HEK293T (cell line): Measurements from ENCODE around the gene USP1.

ENCODE experiments used
- CTBP1 ChIP-seq: fragments of 450-650 bp; IDR thresholded peaks from 2 replicates; pipeline ENCODE4 v1.6.1; 2016; ENCODE audit warnings: borderline replicate concordance
- ELF4 ChIP-seq: fragments of 450-650 bp; IDR thresholded peaks from 2 replicates; pipeline ENCODE4 v1.6.1; 2017; ENCODE audit warnings: antibody characterized with exemption
- FOXM1 ChIP-seq: fragments of 450-650 bp; IDR thresholded peaks from 2 replicates; pipeline ENCODE4 v1.6.1; 2017; ENCODE audit warnings: mild to moderate bottlenecking, borderline replicate concordance
- HDGF ChIP-seq: fragments of 450-650 bp; IDR thresholded peaks from 2 replicates; pipeline ENCODE4 v1.6.1; 2017; ENCODE audit warnings: antibody characterized with exemption, borderline replicate concordance
- L3MBTL2 ChIP-seq: fragments of 450-650 bp; conservative IDR thresholded peaks from 2 replicates; pipeline ENCODE4 v1.6.1; 2016; ENCODE audit warnings: mild to moderate bottlenecking
- LEF1 ChIP-seq: fragments of 450-650 bp; IDR thresholded peaks from 2 replicates; pipeline ENCODE4 v1.6.1; 2017; ENCODE audit warnings: mild to moderate bottlenecking, borderline replicate concordance
- NFRKB ChIP-seq: fragments of 450-650 bp; IDR thresholded peaks from 2 replicates; pipeline ENCODE4 v1.6.1; 2016; ENCODE audit warnings: mild to moderate bottlenecking, moderate library complexity
- SP1 ChIP-seq: fragments of 450-650 bp; IDR thresholded peaks from 2 replicates; pipeline ENCODE4 v1.6.1; 2017
- ZNF384 ChIP-seq: fragments of 450-650 bp; IDR thresholded peaks from 2 replicates; pipeline ENCODE4 v1.6.1; 2016

DNA sequence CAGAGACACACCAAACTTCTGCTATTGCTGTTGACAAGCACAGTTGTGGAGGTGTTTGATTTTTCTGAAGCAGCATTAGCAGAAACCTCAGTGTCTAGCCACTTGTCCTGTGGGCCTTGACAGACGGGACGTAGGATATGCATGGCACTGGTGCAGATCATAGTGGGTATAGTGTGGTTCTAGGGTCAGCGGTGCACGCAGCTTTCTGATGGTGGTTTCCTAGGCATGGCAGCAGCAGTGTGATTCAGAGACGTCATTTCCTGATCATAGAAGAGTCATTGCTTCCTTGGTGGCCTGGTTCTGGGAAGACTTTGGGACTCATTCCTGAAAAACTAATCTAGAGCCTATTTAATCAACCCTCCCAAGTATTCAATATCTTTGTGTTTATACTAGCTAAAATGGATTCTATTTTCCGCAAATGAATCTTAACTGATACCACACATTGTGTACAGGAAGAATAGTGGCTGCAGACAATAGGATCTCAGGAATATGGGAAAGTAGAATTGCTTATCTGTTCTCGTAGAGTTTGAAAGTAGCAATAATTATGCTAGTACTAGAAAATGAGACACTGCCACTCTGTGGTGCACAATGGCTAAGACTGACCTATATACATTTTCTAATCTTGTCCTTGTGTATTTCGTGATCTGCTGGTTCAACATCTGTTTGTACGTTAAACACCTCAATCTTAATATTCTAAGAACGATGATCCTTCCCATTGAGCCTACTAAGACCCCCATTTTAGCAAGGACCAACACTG, 2.8 kb upstream of the USP1 start:
- 0 out of 2 replicates have a peak, but pooled peaks have one; percentile 12 for TF ChIP-seq ZNF384
- no peak for TF ChIP-seq CTBP1
- TF ChIP-seq HDGF, result no peak
- no peak for TF ChIP-seq LEF1
- no peak for TF ChIP-seq SP1
- no peak for TF ChIP-seq FOXM1
- no peak for TF ChIP-seq L3MBTL2
- TF ChIP-seq NFRKB, result no peak
- no peak for TF ChIP-seq ELF4
